Fibroblast of skin of left quadriceps (primary cell): Measurements from ENCODE around the gene KIAA0513.
"Not testable (repeated sequence)": the region's sequence is repeated elsewhere in the genome, so short reads cannot be mapped to it uniquely, and the experiment has no call there.

Experiments
- DNase-seq, 2 experiments: peaks; one replicate each; pipeline ENCODE4 v3.0.0-alpha.2; 2013; ENCODE audit warnings: low read depth in 2 of 2

KIAA0513 gene

GRCh38 chr16:85028685-85029407, 1.3 kb downstream of the KIAA0513 start:
- DNase-seq, result no peak

DNA sequence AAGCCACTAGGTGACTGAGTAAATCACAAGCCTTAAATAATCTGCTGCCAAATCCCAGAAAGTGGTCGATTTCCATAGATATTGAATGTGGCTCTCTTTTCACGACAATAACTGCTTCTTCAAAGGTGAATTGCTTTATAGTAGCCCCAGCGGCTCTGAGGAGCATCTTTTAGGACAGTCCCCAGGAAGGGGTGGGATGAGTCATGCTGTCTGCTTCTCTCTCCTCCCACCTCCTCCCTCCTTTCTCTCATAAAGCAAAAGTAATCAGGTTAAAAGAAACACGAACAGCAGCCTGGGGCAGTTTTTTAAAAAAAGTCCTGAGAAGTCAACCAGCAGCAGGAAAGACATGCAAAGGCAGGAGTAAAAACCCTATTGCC, 1.8 kb downstream of the KIAA0513 start:
- no peak for DNase-seq

GRCh38 chr16:85029981-85030401, 2.4 kb downstream of the KIAA0513 start:
- no peak for DNase-seq

- DNase-seq, result no peak
Observed at GRCh38 chr16:85031451-85031850, 3.9 kb downstream of the KIAA0513 start.

DNA sequence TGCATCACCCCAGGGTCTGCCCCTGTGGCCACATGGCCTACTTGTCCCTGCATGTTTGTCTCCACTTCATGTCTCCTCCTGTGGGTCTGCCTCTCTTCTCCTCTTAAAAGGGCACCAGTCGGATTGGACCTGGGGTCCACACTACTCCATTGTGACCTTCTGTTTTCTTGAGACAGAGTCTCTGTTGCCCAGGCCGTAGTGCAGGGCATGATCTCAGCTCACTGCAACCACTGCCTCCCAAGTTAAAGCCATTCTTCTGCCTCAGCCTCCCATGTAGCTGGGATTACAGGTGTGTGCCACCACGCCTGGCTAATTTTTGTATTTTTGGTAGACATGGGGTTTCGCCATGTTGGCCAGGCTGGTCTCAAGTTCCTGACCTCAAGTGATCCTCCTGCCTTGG, 4.6 kb downstream of the KIAA0513 start:
- not testable (repeated sequence) for DNase-seq

DNA sequence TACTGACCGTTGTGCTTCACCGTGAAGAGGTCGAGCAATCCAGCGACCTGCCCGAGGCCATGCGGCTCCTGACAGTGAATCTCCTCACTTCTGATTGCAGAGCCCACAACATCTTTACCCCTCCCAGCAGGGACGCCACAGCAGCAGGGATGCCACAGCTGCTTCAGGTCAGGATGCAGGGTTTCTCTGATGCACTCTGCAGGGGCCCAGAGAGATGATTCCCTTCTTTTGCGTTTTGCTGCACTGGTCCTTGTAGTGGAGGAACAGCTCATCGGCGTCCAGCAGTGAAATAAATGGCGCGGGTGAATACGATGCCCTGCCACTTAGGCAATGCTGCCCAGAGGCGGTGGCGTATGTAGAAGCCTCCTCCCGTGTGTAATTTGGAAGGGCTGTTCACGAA, 5.6 kb downstream of the KIAA0513 start:
- no peak for DNase-seq

- no peak for DNase-seq
Observed at GRCh38 chr16:85034591-85035433, 7.2 kb downstream of the KIAA0513 start.

- DNase-seq, result no peak
Observed at GRCh38 chr16:85036236-85037049, 8.8 kb downstream of the KIAA0513 start.

DNA sequence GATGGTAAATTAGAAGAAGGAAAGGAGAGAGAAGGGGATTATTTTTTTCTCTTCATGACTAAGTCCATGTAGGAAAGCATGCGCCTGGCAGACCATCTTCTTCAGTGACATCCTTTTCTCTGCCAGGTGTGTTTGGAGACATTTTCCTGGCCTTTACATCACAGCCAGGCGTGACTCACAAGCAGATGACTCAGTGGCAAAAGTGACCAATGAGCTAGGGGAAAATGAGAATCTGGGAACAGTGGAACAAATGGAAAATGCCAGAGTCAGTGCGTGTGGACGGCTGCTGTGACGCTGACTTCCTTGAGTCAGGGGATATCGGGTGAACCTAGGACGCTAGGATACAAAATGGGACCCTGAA, 9.4 kb downstream of the KIAA0513 start:
- DNase-seq, result no peak

GRCh38 chr16:85037721-85038120, 10.1 kb downstream of the KIAA0513 start:
- DNase-seq, result no peak

DNA sequence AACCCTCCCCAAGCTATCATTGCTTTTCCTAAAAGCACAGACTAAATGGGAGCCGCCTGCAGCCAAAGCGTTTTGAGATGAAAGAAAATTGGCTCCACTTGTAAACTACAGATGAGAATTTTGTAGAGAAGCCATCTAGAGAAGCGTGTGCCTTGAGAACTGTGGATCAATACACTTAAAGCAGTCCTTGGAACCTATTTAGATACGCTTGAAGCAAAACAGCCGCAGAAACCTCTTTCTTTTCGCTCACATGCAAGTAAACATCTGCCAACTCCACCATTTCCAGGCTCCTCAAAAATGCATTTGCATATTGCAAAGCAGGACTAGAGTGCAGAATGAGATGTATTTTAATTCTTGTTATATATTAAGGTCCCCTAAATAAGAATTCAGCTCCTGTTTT, 13.1 kb downstream of the KIAA0513 start:
- no peak for DNase-seq

DNA sequence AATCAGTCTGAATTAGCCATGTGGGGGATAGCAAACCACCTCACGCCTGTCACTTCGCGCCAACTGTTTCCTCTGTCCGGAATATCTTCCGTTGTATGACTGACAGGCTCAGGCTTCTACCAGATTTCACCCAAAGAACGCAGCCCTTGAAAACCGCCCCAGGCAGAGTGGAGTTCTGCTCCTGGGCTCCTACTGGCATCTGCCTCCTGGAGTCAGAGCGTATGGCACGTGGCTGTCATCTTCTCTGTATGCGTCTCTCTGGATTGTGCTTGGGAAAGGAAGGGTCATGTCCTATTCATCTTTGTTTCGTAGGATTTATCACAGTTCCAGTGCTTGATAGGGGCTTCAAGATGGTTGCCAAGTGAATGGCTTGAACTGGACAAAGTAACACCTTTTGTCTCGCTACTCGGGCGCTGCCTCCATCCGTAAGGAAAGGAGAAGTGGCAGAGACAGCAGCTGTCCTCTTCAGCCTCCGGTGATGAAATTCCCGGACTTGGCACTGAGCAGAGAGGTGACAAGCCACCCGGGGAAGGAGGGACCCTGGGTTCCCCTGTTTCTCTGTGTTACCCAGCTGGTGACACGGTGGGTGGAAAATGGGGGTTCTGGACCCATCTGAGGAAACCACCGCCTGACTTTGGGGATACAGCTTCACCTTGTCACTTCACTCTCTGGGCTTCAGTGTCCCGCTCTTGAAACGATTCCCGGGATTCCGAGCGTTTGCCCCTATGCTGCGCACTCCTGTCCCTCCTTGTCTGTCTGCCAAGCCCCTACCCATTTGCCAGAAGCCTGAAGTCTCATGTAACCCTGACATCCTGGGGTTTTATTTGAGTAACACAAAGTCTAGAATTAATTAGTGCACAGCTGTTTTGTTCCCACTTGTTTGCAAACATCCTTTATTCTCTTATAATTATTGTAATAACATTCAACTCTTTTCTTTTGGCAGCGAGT, 13.9 kb downstream of the KIAA0513 start:
- no peak for DNase-seq

- DNase-seq, result no peak
Observed at GRCh38 chr16:85042167-85042526, 14.6 kb downstream of the KIAA0513 start.

DNA sequence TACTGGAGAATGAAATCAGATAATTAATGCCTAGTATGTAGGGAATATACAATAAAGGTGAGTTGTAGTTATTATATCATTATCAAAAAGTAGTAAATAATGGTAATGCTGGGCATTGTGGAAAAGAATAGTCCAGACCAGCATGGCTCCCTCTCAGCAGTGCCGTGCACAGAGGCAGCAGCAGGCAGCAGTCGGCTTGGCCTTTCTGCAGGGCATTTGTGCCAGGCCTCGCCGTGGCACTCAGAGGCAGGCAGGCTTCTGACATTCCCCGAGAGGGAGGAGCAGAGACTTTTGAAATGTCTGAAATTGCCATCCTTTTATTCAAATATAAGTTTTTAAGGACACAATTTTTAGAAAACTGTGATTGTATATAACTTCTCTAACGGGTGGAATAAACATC, 15.0 kb downstream of the KIAA0513 start:
- DNase-seq, result no peak

- DNase-seq, result no peak
Observed at GRCh38 chr16:85045077-85045476, 17.5 kb downstream of the KIAA0513 start.

DNA sequence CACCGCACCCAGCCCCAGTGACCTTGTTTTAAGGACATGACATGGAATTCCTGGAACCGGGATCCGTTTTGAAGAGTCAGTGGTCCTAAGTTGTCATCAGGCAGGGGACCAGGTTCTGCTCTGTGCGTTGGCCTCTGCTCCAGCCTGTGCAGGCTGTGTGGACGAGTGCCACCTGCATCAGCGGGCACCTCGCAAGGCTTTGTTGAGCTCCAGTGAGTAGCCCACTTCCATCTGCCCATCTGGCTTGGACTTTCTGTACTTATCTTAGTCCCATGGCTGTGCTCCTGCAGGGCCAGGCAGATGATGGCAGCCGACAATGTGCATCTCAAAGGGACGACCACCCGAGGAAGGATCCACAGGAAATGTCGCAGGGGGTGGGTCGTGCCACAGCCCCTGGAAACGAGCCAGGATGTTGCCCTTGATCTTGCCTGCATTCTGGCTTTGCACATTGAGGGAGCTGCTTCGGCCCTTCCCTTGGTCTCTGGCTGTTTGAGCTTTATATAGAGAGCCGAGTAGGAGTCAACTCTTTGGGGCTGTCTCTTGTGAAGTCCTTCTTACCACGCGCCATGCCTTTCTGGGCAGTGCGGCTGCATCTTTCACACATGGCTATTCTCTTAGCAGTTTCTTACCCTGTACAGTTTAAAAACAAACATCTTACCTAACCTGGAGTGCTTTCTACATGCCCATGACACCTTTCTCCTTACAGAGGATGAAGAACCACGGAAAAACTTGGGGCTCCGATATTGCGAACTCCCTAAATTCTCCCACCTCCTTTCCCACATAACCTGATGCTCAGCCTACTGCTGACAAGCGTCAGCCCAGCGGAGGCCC, 18.3 kb downstream of the KIAA0513 start:
- no peak for DNase-seq

DNA sequence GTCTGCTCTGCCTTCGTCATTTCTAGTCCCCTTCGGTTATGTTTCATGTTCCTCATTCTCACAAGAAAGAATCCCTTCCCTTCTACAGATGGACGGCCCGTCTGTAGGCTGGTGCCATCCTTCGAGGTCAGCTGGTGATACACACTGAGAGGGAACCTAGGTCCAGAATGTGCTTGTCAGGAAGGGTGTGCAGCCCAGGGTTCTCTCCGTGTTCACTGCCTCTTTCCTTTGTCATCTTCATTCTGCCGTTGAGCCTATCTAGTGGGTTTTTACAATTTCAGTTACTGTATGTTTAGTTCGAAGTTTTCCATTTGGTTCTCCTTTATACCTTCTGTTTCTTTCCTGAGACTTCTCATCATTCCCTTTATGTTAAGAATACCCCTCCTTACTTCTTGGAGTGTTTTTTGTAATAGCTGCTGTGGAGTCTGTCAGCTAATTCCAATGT, 18.9 kb downstream of the KIAA0513 start:
- DNase-seq, result no peak

DNA sequence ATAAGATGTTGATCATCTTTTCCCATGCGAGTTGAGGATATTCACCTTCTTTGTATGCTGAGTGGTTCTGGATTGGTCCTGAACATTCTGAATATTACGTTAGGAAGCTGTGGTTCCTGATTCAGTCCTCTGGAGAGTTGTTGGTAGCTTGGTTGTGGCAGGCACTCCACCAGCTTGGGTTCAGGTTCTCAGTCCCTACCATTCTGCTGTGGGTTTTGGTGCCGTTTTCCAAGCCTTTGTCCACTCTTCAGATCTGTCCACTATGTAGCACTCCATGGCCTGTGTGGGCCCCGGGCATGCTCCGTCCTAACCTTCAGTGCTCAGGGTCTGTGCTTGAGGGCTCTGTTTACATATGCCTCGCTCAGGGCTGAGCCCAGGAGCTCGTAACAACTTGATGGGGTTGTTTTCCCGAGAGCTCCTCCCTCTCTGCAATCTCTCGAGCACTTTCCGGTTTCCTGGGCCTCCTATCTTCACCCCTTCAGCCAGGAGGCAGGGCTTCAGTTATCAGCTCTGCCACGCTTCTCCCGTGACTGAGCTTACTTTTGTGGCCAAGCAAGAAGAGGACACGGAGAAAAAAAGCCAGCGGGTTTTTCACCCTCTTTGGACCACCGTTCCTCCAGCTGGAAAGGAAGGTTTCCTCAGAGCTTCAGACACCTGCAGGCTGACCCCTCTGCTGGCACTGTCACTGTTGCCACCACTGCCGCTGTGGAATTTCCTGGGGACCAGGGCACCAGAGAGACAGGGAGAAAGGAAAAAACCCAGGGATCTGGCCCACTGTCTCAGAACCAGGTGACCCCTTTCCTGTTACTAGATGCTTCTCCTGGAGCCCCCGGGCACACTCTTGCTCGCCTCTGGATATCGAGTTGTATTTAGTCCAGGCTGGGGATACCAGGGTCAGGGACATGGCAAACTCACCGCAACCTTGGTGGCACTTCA, 19.6 kb downstream of the KIAA0513 start:
- DNase-seq, result no peak

DNA sequence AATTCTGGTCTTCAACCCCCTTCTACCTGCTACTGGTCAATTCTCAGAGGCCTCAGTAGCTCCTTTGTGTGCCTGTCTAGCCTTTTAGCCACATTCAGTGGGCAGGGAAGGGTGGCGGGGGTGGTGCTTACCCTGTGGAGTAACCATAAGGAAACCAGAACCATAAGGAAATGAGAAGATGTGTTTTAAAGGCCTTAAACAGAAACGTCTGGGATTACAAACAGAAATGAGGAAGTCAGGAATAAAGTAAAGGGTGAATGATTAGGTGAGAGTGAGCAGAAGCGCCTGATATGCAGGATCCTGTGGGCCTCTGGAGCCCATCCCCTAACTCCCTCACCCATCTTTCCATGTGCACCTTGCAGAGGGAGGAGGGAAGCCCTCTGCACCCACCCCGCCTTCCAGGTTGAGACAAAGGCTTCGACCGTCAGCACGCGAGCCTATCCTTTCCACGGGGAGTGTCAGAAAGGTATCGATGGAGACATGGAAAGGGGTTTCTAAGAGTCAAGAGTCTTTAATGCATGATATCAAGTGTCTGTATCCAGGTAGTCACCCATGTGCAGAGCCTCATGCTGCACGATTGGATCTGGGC, 20.4 kb downstream of the KIAA0513 start:
- no peak for DNase-seq
